ENCODE results near the gene MAPRE2. TPM values are rescaled to one million over a fixed set of nuclear protein-coding genes. Genes with fewer than 3 reads are reported as not detected.

The MAPRE2 gene
- total RNA-seq (2022; extraction: Qiagen RNA extraction), result 12.8 to 15.9 TPM (median 13.2 TPM) in 5 replicates

GRCh38 chr18:35040988-35041814 lies at the start of gene MAPRE2:
Gene MAPRE2 (plus strand): TSS chr18:35041413. CDS start chr18:35041540, 127 bp downstream.

Other genes with a start within 250 kb of the MAPRE2 start
- gene ZNF397, start 199.6 kb downstream of the MAPRE2 start, total RNA-seq (2022; extraction: Qiagen RNA extraction), result 3.1 to 5.3 TPM (median 4.5 TPM) in 5 replicates
- gene ZSCAN30, start 248.8 kb downstream of the MAPRE2 start, total RNA-seq (2022; extraction: Qiagen RNA extraction), result 0.63 to 1.0 TPM (median 0.68 TPM) in 5 replicates